MCF 10A (cell line): ENCODE data around the gene PCAT7. TPM values are rescaled to one million over a fixed set of nuclear protein-coding genes. Genes with fewer than 3 reads are reported as not detected.

Source experiments
- BruUV-seq: library from RNA; stranded (reverse); fragments of 400-500 nt; replicated peaks from 2 replicates; lab custom pipeline; 2021; lab: Mats Ljungman, UMichigan
- CTCF ChIA-PET: fragments of 300-600 bp; sonication (Branson Sonifier 250); formaldehyde crosslinking; extraction: SDS; loops from one replicate; lab custom pipeline; 2021; ENCODE audit warnings: antibody characterized with exemption, inconsistent platforms; lab: Yijun Ruan, JAX
- POLR2A ChIA-PET: fragments of 300-600, 350-650 bp; sonication (Branson Sonifier 250); formaldehyde crosslinking; extraction: SDS; loops from one replicate; lab custom pipeline; 2020; ENCODE audit warnings: antibody characterized with exemption, inconsistent platforms; lab: Yijun Ruan, JAX
- DNase-seq: peaks from one replicate; pipeline ENCODE4 v3.0.0-alpha.2; 2018; ENCODE audit not compliant: unreplicated experiment
- H3K27ac Mint-ChIP-seq: one replicate; pipeline ENCODE4 v1.8.0; 2022; ENCODE audit warnings: mild to moderate bottlenecking, low read depth, mixed read lengths; ENCODE audit not compliant: unreplicated experiment
- H3K27me3 Mint-ChIP-seq: one replicate; pipeline ENCODE4 v1.8.0; 2022; ENCODE audit warnings: mixed read lengths; ENCODE audit not compliant: insufficient read depth, unreplicated experiment
- H3K36me3 Mint-ChIP-seq: one replicate; pipeline ENCODE4 v1.8.0; 2022; ENCODE audit warnings: mild to moderate bottlenecking, moderate library complexity, mixed read lengths; ENCODE audit not compliant: insufficient read depth, unreplicated experiment
- H3K4me1 Mint-ChIP-seq: one replicate; pipeline ENCODE4 v1.8.0; 2022; ENCODE audit warnings: mixed read lengths; ENCODE audit not compliant: insufficient read depth, unreplicated experiment
- H3K4me3 Mint-ChIP-seq: one replicate; pipeline ENCODE4 v1.8.0; 2022; ENCODE audit warnings: mild to moderate bottlenecking, moderate library complexity, mixed read lengths; ENCODE audit not compliant: unreplicated experiment
- H3K9me3 Mint-ChIP-seq: one replicate; pipeline ENCODE4 v1.8.0; 2022; ENCODE audit warnings: mixed read lengths; ENCODE audit not compliant: unreplicated experiment
- intact Hi-C: fragments of 100-400 bp; cut with micrococcal nuclease; formaldehyde crosslinking; loops from 2 replicates; pipeline ENCODE4 v1.14.1; 2022
- total RNA-seq: library from RNA; stranded (reverse); gene quantifications from 2 replicates; pipeline ENCODE4 v1.2.3, GENCODE V29; 2022
- TF ChIP-seq, protein P1 (sequence below): fragments of 200-600 bp; IDR thresholded peaks from one replicate; pipeline ENCODE4 v1.8.0; 2022; ENCODE audit warnings: antibody characterized with exemption, mild to moderate bottlenecking; ENCODE audit not compliant: unreplicated experiment

Gene PCAT7
- total RNA-seq, 1 experiment from 2014 or later: not detected

DNA sequence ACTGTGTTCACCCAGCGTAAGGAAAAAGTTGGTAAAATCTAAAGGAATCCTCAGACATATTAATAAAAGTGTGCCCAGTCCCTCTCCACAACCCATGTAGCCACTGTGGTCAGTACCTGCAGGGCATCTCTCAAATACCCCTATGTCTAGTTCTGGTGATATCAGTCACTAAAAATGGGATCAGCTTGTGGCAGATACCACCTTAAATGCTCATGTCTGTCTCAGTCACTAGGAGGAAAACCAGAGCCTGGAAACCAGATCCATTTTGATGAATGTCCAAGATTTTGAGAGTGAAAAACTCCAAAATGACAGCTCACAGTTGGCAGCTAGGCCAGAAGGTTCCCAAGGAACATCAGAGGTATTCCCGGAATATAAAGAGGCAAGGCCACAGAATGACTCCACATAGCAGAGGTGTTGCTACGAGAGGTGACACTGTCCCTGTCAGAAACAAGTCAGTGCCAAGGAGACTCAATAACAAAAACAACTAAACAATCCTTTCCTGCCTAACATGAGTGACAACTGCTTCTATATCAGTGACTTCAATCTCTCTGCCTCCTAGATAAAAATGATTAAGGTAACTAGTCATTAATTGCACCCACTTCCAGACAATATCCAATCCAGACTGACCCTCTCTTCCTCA lies 13.5 kb downstream of the PCAT7 start:
- Mint-ChIP-seq H3K4me3 (no peak overlapping the region), H3K9me3 (no peaks in the 10 kb centered on the region), H3K27me3 (peaks cover 31% of the 10 kb centered on the region), H3K36me3 (no peaks in the 10 kb centered on the region), H3K27ac (no peak overlapping the region), H3K4me1 (no peaks in the 10 kb centered on the region)
- DNase-seq: no peak
- no TSS peak for BruUV-seq
- intact Hi-C loops: no loop called here
- ChIA-PET CTCF (interaction anchor here (0.6 to 0.7 kb wide), 2 partner anchors 84 to 321 kb away, joined by 3 to 4 read pairs; no protein-coding TSS in a partner anchor), POLR2A (interaction anchor here (0.7 kb wide), 1 partner anchor 656 kb away, joined by 3 read pairs; no protein-coding TSS in a partner anchor)
- TF ChIP-seq, protein P1, sequence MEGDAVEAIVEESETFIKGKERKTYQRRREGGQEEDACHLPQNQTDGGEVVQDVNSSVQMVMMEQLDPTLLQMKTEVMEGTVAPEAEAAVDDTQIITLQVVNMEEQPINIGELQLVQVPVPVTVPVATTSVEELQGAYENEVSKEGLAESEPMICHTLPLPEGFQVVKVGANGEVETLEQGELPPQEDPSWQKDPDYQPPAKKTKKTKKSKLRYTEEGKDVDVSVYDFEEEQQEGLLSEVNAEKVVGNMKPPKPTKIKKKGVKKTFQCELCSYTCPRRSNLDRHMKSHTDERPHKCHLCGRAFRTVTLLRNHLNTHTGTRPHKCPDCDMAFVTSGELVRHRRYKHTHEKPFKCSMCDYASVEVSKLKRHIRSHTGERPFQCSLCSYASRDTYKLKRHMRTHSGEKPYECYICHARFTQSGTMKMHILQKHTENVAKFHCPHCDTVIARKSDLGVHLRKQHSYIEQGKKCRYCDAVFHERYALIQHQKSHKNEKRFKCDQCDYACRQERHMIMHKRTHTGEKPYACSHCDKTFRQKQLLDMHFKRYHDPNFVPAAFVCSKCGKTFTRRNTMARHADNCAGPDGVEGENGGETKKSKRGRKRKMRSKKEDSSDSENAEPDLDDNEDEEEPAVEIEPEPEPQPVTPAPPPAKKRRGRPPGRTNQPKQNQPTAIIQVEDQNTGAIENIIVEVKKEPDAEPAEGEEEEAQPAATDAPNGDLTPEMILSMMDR: no peak

DNA sequence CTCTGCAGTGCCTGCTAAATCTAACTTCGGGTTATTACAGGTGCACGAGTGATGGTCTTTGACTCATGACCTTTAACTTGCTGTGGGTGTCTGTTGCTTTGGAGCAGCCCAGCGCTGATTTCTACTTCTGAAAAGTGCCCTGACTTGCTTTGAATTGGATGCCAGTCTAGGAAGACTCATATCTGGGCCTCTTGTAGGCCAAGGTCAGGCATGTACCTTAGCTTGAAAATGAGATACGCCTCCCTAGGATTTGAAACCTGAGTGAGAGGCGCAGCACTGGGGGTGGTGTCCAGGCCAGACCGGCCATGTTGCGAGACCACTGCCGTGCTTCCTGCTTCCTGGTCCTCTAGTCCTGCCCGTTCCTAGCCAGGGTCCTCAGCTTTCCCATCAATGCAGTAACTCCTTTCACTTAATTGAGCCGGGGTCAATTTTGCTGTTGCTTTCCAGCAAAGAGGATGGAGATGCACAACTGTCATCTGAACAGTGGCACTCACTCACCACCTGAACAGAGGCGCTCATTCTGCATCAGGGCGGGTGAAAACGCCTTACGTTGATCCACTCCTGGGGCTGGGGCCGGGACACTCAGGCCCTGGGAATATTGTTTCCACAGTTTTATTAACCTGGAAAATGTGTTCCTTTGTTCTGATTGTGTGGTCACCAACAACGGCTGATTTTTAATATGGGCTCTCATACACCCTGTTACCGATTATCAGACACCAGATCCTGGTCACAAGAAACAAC lies 14.3 kb downstream of the PCAT7 start:
- intact Hi-C loops: no loop called here
- Mint-ChIP-seq H3K36me3 (no peaks in the 10 kb centered on the region), H3K27me3 (peaks cover 39% of the 10 kb centered on the region), H3K27ac (no peak overlapping the region), H3K4me3 (no peak overlapping the region), H3K4me1 (no peaks in the 10 kb centered on the region), H3K9me3 (no peaks in the 10 kb centered on the region)
- ChIA-PET CTCF (interaction anchor here (0.6 to 0.7 kb wide), 2 partner anchors 85 to 322 kb away, joined by 3 to 4 read pairs; no protein-coding TSS in a partner anchor), POLR2A (interaction anchor here (0.6 to 0.7 kb wide), 2 partner anchors 539 to 657 kb away, joined by 3 read pairs; no protein-coding TSS in a partner anchor)
- no peak for DNase-seq
- BruUV-seq: no TSS peak
- TF ChIP-seq, protein P1: no peak

DNA sequence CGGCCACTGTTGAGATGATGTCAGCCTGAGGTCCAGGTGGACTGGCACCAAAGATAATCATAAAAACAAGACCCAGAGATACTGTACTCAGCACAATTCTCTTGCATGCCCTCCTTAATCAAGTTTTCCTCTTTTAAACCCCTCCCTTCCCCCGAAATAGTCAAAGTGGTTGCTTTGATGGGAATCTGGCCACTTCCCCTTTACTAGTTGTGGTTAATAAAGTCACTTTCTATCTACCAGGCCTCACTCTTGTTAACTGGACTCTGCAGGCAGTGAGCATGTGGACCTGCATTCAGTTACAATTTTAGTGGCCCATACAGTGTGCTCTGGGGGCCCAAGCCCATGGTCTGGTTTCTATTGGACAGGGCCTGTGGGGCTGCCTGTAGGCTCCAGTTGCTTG lies 21.2 kb downstream of the PCAT7 start:
- H3K9me3 Mint-ChIP-seq: no peaks in the 10 kb centered on the region
- intact Hi-C loops: no loop called here
- CTCF ChIA-PET: no interaction called here
- POLR2A ChIA-PET: no interaction called here
- TF ChIP-seq, protein P1: no peak
- H3K27me3 Mint-ChIP-seq: peaks cover 38% of the 10 kb centered on the region
- BruUV-seq: no TSS peak
- H3K36me3 Mint-ChIP-seq: no peaks in the 10 kb centered on the region
- no peak overlapping the region for H3K27ac Mint-ChIP-seq
- no peak for DNase-seq
- no peaks in the 10 kb centered on the region for H3K4me1 Mint-ChIP-seq
- no peak overlapping the region for H3K4me3 Mint-ChIP-seq

DNA sequence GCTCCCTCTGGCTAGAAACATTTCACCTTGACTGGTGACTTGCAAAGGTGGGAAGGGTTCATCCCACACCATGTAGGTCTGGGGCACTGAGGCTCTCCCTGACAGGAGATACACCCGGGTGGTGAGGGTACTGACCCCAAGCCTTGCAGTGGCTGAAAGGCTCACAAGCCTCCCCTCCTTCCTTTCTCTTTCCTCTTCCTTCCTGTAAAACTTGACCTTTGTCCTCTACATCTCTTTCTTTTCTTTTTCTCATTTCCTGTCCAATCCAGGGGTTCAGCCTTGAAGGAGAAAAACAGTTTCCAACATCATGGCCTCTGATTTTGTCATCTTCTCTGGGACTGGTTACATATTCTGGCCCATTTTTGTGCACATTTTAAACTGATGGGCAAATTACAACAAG lies 22.2 kb downstream of the PCAT7 start:
- intact Hi-C loops: no loop called here
- H3K4me1 Mint-ChIP-seq: no peaks in the 10 kb centered on the region
- H3K9me3 Mint-ChIP-seq: no peaks in the 10 kb centered on the region
- H3K4me3 Mint-ChIP-seq: no peak overlapping the region
- ChIA-PET CTCF (no interaction called here), POLR2A (no interaction called here)
- no peak overlapping the region for H3K27ac Mint-ChIP-seq
- DNase-seq: no peak
- no peaks in the 10 kb centered on the region for H3K36me3 Mint-ChIP-seq
- H3K27me3 Mint-ChIP-seq: peaks cover 31% of the 10 kb centered on the region
- no TSS peak for BruUV-seq
- TF ChIP-seq, protein P1: no peak
